Effector memory CD4-positive, alpha-beta T cell (primary cell): Measurements from ENCODE around the gene SLC17A9.

ENCODE experiments used
- DNase-seq, 3 donors: peaks; one replicate each; pipeline ENCODE4 v3.0.0-alpha.2; 2020
- H3K27ac ChIP-seq: 2 replicates; pipeline ENCODE4 v1.7.0; 2013; ENCODE audit warnings: mild to moderate bottlenecking, low read length, moderate library complexity; ENCODE audit not compliant: insufficient read depth, poor library complexity, severe bottlenecking
- H3K27me3 ChIP-seq: replicated peaks from 2 replicates; pipeline ENCODE4 v1.7.0; 2013; ENCODE audit warnings: mild to moderate bottlenecking, low read length; ENCODE audit not compliant: insufficient read depth, control insufficient read depth, poor library complexity, severe bottlenecking
- H3K36me3 ChIP-seq: 2 replicates; pipeline ENCODE4 v1.7.0; 2013; ENCODE audit warnings: mild to moderate bottlenecking, low read length, moderate library complexity; ENCODE audit not compliant: control insufficient read depth, insufficient read depth
- H3K4me1 ChIP-seq: 2 replicates; pipeline ENCODE4 v1.7.0; 2013; ENCODE audit warnings: low read length, mild to moderate bottlenecking; ENCODE audit not compliant: control insufficient read depth, insufficient read depth, poor library complexity, severe bottlenecking
- H3K4me3 ChIP-seq: 2 replicates; pipeline ENCODE4 v1.7.0; 2013; ENCODE audit warnings: low read length, low read depth, mild to moderate bottlenecking; ENCODE audit not compliant: insufficient read depth, poor library complexity, severe bottlenecking
- H3K9me3 ChIP-seq: 2 replicates; pipeline ENCODE4 v1.7.0; 2013; ENCODE audit warnings: mild to moderate bottlenecking, low read length, moderate library complexity; ENCODE audit not compliant: control insufficient read depth

Gene SLC17A9

DNA sequence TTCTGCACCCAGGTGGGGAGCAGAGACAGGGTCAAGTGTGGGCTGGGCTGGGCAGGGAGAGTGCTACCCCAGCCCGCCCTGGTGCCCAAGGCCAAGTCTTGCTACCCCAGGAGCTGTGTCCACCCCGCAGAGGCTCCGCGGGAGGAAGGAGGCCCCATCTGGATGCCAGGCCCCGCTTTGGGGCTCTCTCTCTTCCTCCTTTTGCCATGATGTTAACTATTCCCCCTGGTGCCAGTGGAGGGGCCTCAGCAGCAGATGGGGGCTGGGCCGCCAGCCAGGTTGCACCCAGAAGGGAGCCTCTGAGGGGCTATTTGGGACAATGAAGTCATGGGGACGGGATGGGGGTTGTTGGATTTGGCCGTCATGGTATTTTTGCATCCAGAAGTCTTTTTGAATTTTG lies 9.3 kb downstream of the SLC17A9 start:
- Histone ChIP-seq H3K4me1 (no peaks in the 10 kb centered on the region), H3K27me3 (no peaks in the 10 kb centered on the region), H3K27ac (no peak overlapping the region), H3K4me3 (no peak overlapping the region), H3K36me3 (no peaks in the 10 kb centered on the region), H3K9me3 (no peaks in the 10 kb centered on the region)
- DNase-seq = no peak

DNA sequence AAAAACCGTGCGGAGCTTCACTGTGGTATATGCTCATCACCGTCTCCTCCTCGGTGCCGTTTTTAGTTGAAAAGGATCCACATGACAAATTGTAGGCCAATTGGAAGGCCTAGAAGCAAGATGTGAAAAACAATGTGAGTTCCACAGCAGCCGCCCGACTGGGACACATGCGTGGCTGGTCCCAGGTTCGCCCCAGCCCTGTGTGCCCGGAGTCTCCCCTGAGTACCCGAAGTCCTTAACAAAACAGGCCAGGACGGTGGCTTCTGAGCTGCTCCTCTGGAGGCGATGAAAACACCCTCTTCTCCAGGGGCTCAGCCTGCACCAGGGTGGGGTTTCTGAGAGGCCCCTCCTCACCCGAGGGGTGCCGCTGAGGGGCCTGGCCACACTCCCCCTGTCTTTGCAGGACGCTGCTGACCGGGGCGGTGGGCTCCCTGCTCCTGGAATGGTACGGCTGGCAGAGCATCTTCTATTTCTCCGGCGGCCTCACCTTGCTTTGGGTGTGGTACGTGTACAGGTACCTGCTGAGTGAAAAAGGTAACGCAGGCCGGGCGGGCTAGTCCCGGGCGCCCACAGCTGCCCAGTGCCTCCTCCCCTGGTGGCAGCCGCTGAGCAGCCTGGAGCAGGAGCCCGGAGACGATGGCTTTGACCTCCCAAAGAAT lies 9.8 kb downstream of the SLC17A9 start:
- DNase-seq = no peak
- Histone ChIP-seq H3K9me3 (no peaks in the 10 kb centered on the region), H3K4me3 (no peak overlapping the region), H3K27ac (no peak overlapping the region), H3K36me3 (no peaks in the 10 kb centered on the region), H3K27me3 (no peaks in the 10 kb centered on the region), H3K4me1 (no peaks in the 10 kb centered on the region)

DNA sequence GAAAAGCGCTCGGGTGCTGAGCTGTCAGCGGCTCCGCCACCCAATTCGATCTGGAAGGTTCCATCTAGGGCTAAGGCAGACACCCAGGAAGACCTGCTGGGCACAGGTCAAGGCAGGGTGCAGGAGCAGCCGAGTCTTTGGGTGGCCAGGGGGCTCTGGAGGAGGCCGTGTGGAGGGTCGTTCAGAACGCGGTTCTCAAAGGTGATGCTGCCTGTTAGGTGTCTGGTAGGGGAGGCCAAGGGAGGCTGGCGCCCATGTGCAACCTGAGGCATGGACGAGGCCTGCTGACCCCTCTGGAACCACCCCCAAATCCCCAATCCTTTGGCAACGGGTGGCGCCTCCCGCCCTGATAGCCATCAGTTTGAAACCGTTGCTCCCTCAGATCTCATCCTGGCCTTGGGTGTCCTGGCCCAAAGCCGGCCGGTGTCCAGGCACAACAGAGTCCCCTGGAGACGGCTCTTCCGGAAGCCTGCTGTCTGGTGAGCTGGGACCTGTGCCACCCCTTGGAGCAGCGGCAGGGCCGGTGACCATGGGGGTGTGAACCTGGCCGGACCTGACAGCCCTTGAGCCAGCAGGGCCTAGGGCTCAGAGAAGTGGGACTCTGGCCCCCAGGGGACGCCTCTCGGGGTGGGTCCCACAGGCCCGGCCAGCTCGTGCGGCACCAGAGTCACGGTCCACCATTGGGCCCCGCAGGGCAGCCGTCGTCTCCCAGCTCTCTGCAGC lies 10.5 kb downstream of the SLC17A9 start:
- no peak for DNase-seq

DNA sequence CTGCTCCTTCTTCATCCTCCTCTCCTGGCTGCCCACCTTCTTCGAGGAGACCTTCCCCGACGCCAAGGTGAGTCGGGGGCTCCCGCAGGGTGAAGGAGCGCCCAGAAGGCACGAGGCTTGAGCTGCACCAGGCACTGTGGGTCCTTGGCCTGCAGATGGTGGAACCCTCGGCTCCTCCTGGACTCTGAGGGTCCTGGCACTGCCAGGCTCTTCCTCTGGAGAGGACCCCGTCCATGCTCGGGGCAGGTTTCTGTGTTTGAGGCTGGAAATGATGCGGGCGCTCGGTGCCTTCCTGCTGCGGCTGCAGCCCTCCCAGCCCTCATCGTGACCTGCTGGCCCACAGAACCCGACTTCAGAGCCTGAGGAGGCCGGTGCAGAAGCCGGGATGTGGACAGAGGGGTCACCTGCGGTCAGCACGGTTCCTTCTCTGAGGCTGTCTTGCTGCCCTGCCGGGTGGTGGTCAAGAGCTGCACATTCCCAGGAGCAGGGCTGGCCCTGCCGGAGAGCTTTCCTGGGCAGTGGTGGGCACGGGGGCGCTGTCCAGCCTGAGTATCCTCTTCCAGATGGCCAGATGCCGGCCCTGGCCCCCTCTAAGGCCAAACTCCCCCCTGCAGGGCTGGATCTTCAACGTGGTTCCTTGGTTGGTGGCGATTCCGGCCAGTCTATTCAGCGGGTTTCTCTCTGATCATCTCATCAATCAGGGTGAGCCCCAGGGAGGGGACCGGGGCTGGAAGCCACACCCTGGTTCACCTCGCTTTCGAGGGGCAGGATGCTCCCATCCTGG lies 11.3 kb downstream of the SLC17A9 start:
- Histone ChIP-seq H3K4me3 (no peak overlapping the region), H3K9me3 (no peaks in the 10 kb centered on the region), H3K4me1 (no peaks in the 10 kb centered on the region), H3K27ac (no peak overlapping the region), H3K36me3 (no peaks in the 10 kb centered on the region), H3K27me3 (no peaks in the 10 kb centered on the region)
- no peak for DNase-seq

More for the DNA sequence above, 10.5 kb downstream of the SLC17A9 start:
- no peaks in the 10 kb centered on the region for H3K27me3 ChIP-seq
- no peaks in the 10 kb centered on the region for H3K9me3 ChIP-seq
- H3K27ac ChIP-seq = no peak overlapping the region
- no peak overlapping the region for H3K4me3 ChIP-seq
- no peaks in the 10 kb centered on the region for H3K36me3 ChIP-seq
- no peaks in the 10 kb centered on the region for H3K4me1 ChIP-seq

DNA sequence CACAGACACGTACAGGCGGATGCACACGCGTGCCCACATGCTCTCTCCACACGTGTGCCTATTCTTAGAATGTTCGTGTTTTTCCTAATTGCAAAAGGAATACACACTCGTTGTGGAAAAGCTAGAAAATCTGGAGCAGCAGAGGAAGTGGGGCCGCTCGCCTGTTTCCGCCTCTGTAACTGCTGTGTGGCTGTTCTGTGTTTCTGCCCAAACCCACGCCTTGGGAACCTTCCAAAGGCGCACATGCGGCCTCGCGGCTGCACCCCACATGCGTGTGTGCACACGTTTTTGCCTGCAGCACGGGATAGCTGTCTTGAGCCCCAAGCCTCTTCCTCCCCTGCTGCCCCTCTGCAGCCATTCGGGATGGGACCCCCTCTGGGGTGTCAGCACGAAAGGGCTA lies 12.2 kb downstream of the SLC17A9 start:
- no peaks in the 10 kb centered on the region for H3K27me3 ChIP-seq
- no peak overlapping the region for H3K4me3 ChIP-seq
- no peaks in the 10 kb centered on the region for H3K4me1 ChIP-seq
- no peaks in the 10 kb centered on the region for H3K36me3 ChIP-seq
- no peak overlapping the region for H3K27ac ChIP-seq
- no peaks in the 10 kb centered on the region for H3K9me3 ChIP-seq
- no peak for DNase-seq

GRCh38 chr20:62965363-62965771 lies 12.9 kb downstream of the SLC17A9 start:
- Histone ChIP-seq H3K27ac (no peak overlapping the region), H3K9me3 (no peaks in the 10 kb centered on the region), H3K27me3 (no peaks in the 10 kb centered on the region), H3K4me1 (no peaks in the 10 kb centered on the region), H3K4me3 (no peak overlapping the region), H3K36me3 (no peaks in the 10 kb centered on the region)
- DNase-seq = no peak

GRCh38 chr20:62966212-62967148 lies 14.0 kb downstream of the SLC17A9 start:
- Histone ChIP-seq H3K27ac (no peak overlapping the region), H3K36me3 (no peaks in the 10 kb centered on the region), H3K4me1 (no peaks in the 10 kb centered on the region)

GRCh38 chr20:62967149-62967501 lies 14.6 kb downstream of the SLC17A9 start:
- no peaks in the 10 kb centered on the region for H3K27me3 ChIP-seq
- no peaks in the 10 kb centered on the region for H3K9me3 ChIP-seq
- H3K36me3 ChIP-seq = no peaks in the 10 kb centered on the region
- H3K4me1 ChIP-seq = no peaks in the 10 kb centered on the region
- H3K27ac ChIP-seq = no peak overlapping the region
- no peak for DNase-seq
- no peak overlapping the region for H3K4me3 ChIP-seq

More at GRCh38 chr20:62966212-62967148, 14.0 kb downstream of the SLC17A9 start:
- Histone ChIP-seq H3K4me3 (no peak overlapping the region), H3K27me3 (no peaks in the 10 kb centered on the region), H3K9me3 (no peaks in the 10 kb centered on the region)
- no peak for DNase-seq

- H3K9me3 ChIP-seq = no peaks in the 10 kb centered on the region
- no peak for DNase-seq
- no peak overlapping the region for H3K4me3 ChIP-seq
- no peaks in the 10 kb centered on the region for H3K36me3 ChIP-seq
- no peak overlapping the region for H3K27ac ChIP-seq
- peaks cover 5% of the 10 kb centered on the region for H3K4me1 ChIP-seq
- peaks cover 4% of the 10 kb centered on the region for H3K27me3 ChIP-seq
Observed at GRCh38 chr20:62967628-62968351, 15.3 kb downstream of the SLC17A9 start.
